ENCODE measurements around the gene TSPAN18.

GRCh38 chr11:44876906-44877305 is 150.1 kb downstream of the TSPAN18 start:
- TF ChIP-seq CTCF (IDR thresholded peaks at IDR 0.05 in 2 of 3, conservative IDR thresholded peaks at IDR 0.05 in 1 of 3; ENCODE audit: borderline replicate concordance in 1 of 3, insufficient read depth in 1 of 3, low read depth in 2 of 3, low read length in 2 of 3), result no peak
- TF ChIP-seq EZH2phosphoT487 (IDR thresholded peaks at IDR 0.05; ENCODE audit: borderline replicate concordance), result no peak
- TF ChIP-seq REST (IDR thresholded peaks at IDR 0.05; ENCODE audit: low read depth), result no peak
- TF ChIP-seq ELF1 (IDR thresholded peaks at IDR 0.05; ENCODE audit: borderline replicate concordance, low read depth), result no peak

All from HCT116 (cell line).